HG02970 (cell line): ENCODE data around the gene CRMP1.
"Not testable (repeated sequence)": the region's sequence is repeated elsewhere in the genome, so short reads cannot be mapped to it uniquely, and the experiment has no call there.

Source experiments
- ATAC-seq: cut with Tn5 transposase; IDR thresholded peaks from one replicate; pipeline ENCODE4 v1.9.1; 2021; ENCODE audit warnings: mild to moderate bottlenecking, moderate library complexity, moderate number of reproducible peaks; ENCODE audit not compliant: unreplicated experiment, low FRiP score

CRMP1 gene

DNA sequence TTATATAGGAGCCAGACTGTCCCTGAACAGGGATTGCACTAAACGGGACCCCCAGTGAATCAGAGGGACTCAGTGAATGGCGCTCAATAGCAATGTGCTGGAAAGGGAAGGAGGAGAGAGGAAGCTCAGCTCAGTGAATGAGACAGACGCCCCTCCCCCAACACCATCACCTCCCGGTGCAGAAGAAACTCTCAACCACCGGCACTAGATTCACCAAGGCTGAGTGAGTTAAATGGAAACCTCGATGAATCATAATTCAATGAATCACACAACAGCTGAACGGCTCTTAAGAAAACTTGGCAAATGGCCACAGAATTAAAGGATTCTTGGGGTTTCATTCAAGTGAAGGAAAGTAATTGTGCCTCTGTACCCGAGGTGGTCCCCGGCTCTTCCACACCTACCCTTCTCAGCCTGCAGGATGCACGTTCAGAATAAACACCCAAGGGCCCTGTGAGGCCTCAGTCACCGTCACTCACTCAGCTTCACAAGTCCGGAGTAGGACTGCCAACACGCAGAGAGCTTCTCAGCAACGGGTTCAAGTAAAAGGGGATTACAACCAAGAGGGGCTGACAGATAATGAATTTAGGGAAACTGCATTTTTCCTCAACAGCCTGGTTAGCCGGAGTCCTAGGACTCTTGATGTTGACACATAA is 29.3 kb downstream of the CRMP1 start:
- no peak for ATAC-seq

DNA sequence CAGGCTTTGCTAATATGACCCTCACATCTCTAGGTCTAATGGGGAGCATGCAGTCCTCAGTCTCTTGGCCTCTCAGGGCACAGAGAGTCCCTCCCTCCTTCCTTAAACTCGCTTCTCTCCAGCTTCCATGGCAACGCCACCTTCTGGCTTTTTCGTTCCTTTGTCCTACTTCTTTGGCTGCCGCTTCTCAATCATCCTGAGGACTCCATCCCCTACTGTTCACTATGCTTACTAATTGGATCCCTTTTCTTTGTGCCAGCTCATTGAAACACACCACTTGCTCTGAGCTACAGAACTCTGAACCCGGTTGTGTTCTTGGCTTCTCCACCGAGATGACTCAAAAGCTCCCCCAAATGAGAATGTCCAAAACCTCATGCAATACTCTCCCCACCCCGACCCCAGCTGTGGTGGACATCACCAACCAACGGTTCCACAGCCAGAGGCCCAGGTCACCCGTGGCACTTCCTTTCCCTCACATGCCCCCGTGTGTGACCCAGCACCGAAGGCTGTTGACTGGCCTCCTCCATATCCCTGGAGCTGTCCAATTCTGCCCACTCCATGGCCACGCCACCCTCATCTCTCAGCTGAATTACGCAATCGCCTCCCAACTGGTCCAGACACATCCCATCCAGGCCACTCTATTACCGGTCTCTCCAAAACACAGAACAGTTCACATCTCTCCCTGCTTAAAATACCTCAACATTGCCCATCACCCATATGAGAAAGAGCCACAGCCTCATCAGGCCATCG is 34.7 kb downstream of the CRMP1 start:
- no peak for ATAC-seq

DNA sequence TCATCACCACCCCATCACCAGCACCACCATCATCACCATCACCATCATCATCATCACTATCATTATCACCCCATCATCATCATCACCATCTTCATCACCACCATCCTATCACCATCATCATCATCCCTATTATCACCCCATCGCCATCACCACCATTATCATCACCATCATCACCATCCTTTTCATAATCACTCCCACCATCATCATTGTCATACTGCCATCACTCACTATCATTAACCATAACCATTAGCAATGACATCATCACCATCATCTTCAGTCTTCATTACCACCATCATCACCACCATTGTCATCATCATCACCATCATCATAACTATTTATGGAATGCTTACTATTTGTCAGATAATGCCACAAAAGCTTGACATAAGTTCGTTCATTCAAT is 35.7 kb downstream of the CRMP1 start:
- no peak for ATAC-seq

DNA sequence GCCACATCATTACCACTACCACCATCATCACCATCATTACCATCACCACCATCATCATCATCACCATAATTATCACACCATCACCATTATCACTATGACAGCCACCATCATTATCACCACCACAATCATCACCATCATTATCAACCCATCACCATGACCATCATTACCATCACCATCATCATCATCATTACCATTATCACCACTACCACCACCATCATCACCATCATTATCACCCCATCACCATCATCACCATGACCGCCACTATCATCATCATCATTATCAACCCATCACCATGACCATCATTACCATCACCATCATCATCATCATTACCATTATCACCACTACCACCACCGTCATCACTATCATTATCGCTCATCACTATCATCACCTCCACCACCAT is 36.5 kb downstream of the CRMP1 start:
- not testable (repeated sequence) for ATAC-seq

DNA sequence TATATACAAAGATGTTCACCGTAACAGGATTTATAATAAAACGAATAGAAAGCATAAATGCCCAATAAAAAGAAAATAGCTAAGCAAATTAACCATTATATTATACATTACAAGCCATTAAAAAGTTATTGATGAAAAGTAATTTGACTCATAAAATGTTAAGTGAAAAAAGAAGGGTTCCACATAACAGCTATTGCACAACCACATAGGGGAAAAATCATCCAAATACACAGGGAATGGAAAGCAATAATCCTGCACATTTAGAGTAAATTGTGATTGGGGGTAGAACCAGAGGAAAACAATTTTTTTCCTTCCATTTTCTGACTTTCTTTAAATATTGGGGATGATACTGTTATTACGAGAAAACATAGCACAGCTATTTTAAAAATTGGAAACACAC is 38.0 kb downstream of the CRMP1 start:
- no peak for ATAC-seq

DNA sequence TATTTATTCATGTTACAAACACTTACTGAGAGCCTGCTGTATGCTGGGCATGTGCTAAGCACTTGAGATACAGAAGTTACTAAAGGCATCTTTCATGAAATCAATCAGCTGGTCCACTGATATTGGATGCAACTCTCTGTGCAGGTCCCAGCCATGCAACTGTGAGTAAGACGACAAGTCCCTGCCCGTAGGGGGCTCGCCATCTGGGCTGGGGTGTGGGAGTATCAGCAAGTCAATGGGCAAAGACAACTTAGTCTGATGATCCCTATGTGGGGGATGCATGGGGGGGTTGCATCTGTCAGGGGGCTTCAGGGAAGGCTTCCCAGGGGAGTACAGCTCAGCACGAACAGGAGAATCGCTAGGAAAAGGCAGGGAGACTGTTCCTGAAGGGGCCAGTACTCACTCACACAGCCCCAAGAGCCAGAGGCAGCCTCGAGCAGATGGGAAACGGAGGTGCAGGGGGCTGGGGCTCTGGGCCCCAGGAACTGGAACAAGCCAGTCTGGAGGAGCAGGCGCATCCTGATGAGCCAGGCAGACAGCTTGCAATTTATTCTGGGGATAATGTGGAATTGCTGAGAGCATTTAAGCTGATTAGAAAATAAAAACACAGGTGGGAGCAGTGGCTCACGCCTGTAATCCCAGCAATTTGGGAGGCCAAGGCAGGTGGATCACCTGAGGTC is 40.2 kb downstream of the CRMP1 start:
- no peak for ATAC-seq

DNA sequence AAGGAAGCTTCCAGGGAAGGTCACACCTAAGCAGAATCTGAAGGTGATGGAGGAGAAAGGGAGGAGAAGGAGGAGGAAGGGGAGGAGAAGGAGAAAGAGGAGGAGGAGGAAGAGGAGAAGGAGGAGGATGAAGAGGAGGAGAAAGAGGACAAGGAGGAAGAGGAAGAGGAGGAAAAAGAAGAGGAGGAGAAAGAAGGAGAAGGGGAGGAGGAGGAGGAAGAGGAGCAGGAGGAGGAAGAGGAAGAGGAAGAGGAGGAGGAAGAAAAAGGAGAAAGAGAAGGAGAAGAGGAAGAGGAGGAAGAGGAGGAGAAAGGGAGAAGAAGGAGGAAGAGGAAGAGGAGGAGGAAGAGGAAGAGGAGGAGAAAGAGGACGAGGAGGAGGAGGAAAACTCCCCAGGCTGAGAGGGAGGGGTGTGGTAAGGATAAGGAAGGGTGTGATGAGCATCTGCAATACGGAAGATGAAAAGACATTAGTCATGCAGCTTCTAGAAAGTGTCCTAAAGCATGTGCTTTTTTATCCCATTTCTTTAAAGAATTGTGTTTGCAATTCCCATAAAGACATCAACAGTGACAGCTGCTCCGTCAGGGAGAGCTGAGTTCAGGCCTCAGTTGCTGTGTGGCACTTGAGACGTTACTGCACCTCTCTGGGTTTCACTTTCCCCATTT is 41.1 kb downstream of the CRMP1 start:
- ATAC-seq, result no peak

DNA sequence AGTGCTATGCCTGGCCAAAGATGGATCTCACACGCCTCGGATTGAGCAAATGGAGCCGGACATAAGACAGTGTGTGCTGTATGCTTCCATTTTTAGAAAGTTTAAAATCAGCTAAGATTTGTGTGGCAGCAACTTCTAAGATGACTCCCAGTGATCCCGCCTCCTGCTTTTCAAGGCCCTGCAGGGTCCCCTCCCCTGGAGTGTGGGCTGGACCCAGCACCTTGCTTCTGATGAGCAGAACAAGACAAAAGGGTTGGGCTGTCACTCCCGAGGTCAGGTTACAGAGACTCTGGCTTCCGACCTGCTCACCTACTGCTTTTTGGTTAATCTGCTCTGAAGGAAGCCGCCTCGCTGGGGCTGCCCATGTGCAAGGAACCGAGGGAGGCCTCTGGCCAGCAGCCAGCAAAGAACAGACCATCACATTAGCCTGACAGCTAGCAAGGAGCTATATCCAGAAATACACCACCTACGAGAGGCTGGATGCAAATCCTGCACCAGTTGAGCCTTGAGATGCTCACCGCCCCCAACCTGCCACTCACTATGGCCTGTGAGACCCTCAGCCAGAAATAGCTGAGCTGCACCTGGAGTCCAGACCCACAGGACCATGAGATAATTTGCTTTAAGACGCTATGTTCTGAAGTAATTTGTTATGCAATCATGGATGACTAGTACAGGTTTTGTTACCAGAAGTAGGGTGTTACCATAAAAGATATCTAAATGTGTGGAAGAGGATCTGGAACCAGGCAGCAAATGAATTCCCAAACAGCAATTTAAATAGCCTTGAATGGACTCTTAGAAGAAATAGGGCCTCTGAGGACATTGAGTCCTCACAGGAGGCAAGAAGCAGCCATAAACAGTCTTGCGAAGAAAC is 47.6 kb downstream of the CRMP1 start:
- no peak for ATAC-seq

DNA sequence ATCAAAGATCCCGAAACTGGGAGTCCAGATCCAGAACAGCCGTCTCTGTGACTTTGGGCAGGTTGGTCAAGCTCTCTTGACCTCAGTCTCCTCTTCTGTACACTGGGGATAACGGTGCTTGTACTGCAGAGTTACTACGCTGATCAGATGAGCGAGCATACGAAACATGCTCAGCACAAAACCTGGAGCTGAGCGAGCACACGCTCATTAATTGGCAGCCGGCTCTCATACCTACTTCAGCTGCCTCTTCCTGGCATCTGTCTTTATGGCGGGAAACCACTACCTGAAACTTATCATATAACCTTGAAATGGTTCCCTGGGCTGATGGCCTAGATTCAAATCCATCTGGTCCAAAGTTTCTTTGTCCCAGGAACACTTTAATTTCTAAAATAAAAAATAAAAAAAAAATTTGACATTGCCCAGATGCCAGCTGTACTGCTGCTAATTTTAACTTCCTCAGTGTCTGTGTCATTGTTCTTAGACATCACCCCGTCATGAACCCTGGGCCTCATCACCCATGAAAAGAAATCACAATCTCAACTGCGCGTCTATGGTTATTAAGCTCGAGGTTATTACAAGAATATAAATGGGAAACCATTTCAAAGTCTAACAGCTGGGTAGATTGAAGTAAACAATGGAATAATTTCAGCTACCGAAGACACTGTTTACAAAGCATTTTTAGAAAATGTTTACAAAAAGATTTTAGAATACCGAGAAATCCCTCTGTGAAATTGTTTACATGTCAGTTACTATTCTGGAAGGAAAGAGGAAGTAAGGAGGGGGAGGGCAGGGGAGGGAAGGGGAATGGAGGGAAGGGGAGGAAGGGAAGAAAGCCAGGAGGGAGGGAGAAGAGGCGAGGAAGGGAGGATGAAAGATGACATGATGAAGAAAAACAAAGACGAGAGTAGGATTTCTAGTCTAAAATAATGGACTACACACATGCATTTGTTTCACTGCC is 49.0 kb downstream of the CRMP1 start:
- ATAC-seq, result no peak

DNA sequence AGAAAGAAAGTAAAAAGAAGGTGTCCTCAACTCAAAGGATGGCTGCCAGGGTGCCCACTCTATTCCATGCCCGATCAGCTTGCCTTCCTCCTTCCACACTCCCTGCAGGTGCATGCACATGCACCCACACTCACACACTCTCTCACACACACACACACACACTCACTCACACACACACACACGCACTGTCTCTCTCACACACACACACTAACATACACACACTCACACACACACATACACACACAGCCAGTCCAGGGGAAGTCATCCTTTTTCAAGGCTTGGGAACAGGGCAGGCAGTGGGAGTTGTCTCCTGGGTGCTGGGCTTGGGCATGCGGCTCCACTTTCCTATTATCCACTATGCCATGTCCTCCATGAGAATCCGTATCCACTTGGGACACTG is 50.4 kb downstream of the CRMP1 start:
- no peak for ATAC-seq

DNA sequence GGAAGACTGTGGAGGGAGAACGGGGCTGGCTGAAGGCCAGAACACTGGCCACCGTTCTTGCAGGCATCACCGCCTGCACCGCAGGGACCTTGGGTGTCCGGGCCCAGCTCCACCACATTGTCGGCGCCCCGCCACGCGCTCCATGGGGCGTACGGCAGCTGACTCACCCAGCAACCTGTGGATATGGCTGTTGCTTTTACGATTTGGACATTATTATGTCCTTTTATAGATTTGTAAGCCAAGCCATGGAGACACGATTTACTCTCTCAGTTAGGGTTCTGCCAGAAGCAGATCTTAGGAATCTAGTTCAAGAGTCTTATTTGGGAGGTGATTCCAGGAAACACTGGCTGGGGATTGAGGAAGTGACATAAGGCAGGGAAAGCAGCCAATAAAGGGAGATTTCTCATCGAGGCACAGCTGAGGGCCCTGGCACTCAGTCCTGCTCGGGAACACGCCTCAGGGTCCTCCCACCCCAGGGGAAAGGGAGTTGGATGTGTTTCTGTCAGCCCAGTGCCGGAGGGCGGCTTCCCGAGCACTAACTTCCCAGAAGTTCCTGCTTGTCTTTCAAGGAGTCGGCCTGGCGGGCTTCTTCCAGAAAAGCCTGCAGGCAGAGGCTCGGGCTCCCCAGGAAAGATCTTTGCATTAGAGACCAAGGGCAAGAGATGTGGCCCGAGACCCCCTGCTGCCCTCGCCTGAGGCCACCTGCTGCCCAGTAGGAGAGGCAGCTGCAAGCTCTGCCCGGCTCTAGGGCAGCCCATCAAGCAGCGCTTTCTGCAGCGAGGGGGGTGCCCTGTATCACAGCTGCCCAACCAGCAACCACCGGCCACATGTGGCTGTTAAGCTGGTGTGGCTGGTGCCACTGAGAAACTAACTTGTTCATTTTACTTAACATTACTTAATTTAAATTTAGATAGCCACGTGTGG is 52.9 kb downstream of the CRMP1 start:
- no peak for ATAC-seq

DNA sequence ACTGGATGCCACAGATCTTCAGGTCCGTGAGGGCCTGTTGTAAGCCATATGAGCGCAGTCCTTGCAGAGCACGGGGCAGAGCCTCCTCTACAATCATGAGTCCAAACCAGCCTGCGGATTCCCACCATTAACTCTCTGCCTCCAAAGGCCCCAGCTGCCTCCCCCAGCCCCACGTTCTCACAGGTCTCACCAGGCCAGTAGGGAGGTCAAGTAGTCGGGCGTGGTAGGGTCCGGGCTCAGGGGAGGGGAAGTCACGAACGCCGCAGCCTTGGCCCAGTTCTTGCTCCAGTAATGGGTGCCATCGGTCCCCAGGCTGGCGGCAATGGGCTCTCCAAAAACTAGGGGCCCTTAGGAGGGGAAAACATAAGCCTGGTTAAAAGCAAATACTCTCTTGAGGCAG is 53.6 kb downstream of the CRMP1 start:
- ATAC-seq, result no peak

DNA sequence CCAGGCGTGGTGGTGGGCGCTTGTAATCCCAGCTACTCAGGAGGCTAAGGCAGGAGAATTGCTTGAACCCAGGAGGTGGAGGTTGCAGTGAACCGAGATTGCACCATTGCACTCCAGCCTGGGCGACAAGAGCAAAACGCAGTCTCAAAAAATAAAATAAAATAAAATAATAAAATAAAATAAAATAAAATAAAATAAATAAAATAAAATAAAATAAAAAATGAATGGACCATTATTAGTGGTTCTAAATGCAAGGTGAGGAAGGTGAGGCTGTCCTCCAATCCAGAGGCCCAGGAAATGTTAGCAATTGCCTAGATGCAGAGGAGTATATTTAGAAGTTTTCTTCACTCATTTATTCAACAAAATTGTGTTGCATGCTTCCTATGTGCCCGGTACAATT is 55.4 kb downstream of the CRMP1 start:
- ATAC-seq, result not testable (repeated sequence)

DNA sequence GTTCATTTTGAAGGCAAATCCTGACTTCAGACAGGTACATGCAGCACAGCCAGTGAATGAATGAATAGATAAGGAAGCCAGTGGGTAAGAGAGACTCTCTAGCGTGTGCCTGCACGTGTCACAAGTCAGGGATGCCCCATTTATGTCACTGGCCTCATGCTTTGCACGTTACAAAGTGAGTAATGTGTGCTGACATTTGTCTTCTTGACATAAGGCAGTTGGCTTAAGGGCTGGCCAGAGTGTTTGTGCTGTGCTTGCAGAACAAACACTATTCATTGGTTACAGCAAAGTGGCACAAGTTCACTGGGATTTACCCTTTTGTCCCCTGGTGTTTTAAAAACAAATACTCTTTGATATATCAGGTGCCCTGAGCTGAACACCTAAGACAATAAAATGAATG is 55.9 kb downstream of the CRMP1 start:
- no peak for ATAC-seq

DNA sequence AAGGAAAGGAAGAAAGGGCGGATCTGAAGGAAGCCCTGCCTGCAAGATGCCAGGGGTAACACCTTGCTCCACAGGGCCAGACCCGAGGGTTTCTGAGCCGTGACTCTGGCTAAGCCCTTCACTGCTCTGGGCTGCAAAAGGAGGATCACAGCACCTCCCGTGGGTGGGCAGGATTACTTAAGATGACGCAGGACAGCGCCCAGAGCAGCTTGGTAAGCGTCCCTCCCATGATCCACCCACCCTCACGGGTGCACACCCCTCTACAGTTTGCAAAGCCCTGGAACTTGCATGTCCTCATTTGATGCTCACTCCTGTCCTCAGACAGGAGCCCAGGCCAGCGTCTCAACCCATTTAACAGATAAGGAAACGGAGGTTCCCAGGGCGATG is 64.9 kb downstream of the CRMP1 start:
- ATAC-seq, result no peak

DNA sequence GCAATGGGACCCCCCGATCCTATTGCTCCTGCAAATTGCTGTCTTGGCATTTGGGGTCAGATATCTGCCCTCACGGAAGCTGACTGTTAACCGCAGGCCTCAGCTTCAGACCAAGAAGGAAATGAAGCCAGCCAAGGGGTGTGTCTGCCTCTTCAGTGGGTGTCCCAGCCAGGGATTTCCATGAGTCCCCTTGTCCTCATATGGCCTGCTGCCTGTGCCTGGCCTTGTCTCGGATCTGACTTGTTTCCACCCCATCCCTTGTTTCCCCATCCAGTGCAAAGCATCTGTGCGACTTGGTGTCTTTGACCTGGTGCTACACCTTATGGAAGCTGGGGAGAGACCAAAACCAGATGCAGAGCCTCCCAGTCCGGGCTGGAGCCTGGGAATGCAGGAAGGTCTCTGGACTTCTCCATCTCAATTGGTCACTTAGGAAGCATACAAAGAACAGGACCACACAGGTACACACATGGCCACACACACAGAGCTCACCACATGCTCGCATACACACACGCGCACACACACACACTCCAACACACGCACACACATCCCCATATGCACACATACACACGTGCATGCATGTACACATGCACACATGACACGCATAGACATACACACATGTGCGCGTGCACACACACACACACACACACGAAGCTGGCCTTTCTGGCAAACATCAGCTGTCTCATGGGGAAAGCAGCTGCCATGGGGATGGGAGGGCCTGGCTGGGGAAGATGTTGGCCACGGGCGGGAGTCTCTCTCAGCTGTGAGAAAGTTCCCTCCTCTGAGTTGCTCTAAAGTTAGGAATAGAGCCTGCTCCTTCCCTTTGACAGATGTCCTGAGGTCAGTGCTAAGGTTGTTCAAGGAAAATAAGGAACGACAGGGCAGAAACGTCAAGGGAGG is 65.5 kb downstream of the CRMP1 start:
- no peak for ATAC-seq

DNA sequence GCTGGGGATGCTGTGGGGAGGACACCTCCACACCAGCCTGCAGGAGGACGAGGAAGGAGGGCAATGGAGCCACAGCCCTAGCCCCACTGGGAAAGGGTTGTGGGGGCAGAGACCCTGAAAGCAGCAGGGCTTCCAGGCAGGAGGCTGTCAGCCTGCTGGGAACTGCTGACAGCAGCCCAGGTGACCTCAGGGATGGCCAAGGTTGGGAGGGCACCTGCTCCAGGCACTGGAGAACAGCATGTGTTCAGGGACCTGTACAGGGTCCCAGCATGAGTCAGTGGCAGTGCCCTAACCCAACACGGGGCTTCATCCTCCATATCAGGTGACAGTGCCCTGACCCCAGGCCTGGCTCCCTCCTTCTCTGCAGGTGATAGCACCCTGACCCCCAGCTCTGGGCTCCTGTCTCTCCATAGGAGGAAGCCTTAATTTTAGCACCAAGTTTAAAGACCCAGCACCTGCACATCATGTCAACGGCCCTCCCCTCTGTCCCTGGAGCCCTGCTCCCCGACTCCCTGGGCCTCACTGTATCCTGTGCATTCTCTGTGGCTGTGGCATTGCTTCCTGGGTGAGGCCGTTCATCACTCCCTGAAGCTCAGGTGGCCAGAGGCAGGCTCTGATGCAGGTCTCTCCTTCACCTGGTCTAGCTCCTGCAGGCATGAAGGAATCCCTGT is 66.3 kb downstream of the CRMP1 start:
- ATAC-seq, result no peak
